Measurements from ENCODE around the gene HIVEP2.

GRCh38 chr6:142868917-142869316 is 76.1 kb downstream of the HIVEP2 start:
- TF ChIP-seq CTCF (conservative IDR thresholded peaks at IDR 0.05; ENCODE audit: low read depth, low read length) (no peak), EZH2phosphoT487 (IDR thresholded peaks at IDR 0.05; ENCODE audit: borderline replicate concordance, low read length) (no peak), EZH2 (IDR thresholded peaks at IDR 0.05; ENCODE audit: low read length, unreplicated experiment) (no peak)

Measured in PC-3 (cell line).